T-helper 17 cell (primary cell): Measurements from ENCODE around the gene CD7. TPM values are rescaled to one million over a fixed set of nuclear protein-coding genes. Genes with fewer than 3 reads are reported as not detected.

Experiments used
- ATAC-seq: fragments of 150-1000 bp; cut with Tn5 transposase; 2 replicates; pipeline ENCODE4 v1.10.0; 2021; ENCODE audit warnings: mild to moderate bottlenecking, moderate library complexity
- DNase-seq, 3 donors: peaks; one replicate each; pipeline versions ENCODE4 v3.0.0 to v3.0.0-alpha.2; 2020 to 2021
- H3K9me3 ChIP-seq: one replicate; pipeline ENCODE4 v1.7.0; 2013; ENCODE audit warnings: low read length, mild to moderate bottlenecking; ENCODE audit not compliant: control insufficient read depth, poor library complexity, severe bottlenecking
- H3K27ac Mint-ChIP-seq: one replicate; pipeline ENCODE4 v1.8.0; 2022; ENCODE audit warnings: mild to moderate bottlenecking, moderate library complexity, mixed read lengths
- H3K27me3 Mint-ChIP-seq: one replicate; pipeline ENCODE4 v1.8.0; 2022; ENCODE audit warnings: mixed read lengths
- H3K36me3 Mint-ChIP-seq: one replicate; pipeline ENCODE4 v1.8.0; 2022; ENCODE audit warnings: low read depth, mixed read lengths
- H3K4me1 Mint-ChIP-seq: one replicate; pipeline ENCODE4 v1.8.0; 2022; ENCODE audit warnings: mild to moderate bottlenecking, mixed read lengths
- H3K4me3 Mint-ChIP-seq: one replicate; pipeline ENCODE4 v1.8.0; 2022; ENCODE audit warnings: mild to moderate bottlenecking, moderate library complexity, mixed read lengths
- total RNA-seq, 4 donors: library from RNA in 2 of 4; stranded (reverse) in 2 of 4; gene quantifications; one replicate each; pipeline ENCODE4 v1.2.3 and lab custom pipeline; 2022 to 2026

The CD7 gene
- total RNA-seq, 2 donors from 2014 or later, result 119 to 122 TPM

DNA sequence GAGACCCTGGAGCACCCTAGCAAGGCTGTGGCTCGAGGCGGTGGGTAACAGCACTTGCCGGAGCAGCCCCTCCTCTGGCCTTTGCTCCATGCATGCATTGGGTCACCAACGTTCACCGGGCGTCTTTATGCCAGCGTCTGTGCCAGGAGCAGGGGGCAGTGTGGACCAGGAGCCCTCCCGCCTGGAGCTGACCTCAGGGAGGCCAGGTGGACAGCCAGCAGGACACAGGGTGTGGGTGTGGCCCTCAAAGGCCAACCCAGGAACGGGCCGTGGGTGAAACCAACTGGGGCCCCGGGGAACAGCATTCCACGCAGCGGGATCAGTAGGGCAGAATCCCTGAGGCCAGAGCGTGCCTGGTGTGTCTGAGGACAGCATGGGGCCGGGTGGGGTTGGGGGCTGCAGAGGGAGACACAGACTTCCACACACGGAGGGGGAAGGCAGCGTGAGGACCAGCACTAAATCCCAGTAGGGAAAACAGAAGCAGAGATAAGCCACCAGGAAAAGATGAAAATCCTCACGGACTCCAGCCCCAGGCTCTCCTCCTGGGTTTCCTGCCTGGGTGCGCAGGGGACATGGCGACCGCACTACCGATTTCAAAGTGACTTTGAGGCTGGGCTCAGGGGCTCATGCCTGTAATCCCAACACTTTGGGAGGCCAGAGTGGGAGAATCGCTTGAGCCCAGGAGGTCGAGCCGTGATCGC is 2.9 kb upstream of the CD7 start:
- DNase-seq, result no peak
- Mint-ChIP-seq H3K36me3 (no peaks in the 10 kb centered on the region), H3K4me1 (peaks cover 23% of the 10 kb centered on the region), H3K4me3 (no peak overlapping the region), H3K27me3 (no peaks in the 10 kb centered on the region), H3K27ac (peak overlapping the region; percentile 88)
- no peaks in the 10 kb centered on the region for H3K9me3 ChIP-seq
- ATAC-seq, result no peak

DNA sequence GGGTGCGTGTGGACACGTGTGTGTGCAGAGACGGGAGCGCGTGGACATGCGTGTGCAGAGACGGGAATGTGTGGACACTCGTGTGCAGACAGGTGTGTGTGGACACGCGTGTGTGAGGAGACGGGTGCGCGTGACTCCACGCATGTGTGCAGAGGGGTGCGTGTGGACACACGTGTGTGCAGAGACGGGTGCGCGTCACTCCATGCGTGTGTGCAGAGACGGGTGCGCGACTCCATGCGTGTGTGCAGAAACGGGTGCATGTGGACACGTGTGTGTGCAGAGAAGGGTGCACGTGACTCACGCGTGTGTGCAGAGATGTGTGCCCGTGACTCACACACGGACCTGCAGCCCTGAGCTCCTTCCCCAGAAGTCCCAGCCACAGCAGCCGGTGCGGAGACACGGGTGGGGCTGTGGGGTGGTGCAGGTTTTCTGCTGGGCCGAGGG is 2.2 kb upstream of the CD7 start:
- Mint-ChIP-seq H3K27ac (no peak overlapping the region), H3K4me1 (peaks cover 22% of the 10 kb centered on the region), H3K27me3 (no peaks in the 10 kb centered on the region), H3K4me3 (no peak overlapping the region), H3K36me3 (no peaks in the 10 kb centered on the region)
- no peaks in the 10 kb centered on the region for H3K9me3 ChIP-seq
- no peak for DNase-seq
- no peak for ATAC-seq

- H3K9me3 ChIP-seq, result no peaks in the 10 kb centered on the region
- no peaks in the 10 kb centered on the region for H3K27me3 Mint-ChIP-seq
- no peak overlapping the region for H3K4me3 Mint-ChIP-seq
- no peak overlapping the region for H3K27ac Mint-ChIP-seq
- no peak for ATAC-seq
- H3K4me1 Mint-ChIP-seq, result peaks cover 22% of the 10 kb centered on the region
- H3K36me3 Mint-ChIP-seq, result no peaks in the 10 kb centered on the region
- DNase-seq, result no peak
Measured at GRCh38 chr17:82318772-82319606, 1.6 kb upstream of the CD7 start.

GRCh38 chr17:82318169-82318498 is 726 bp upstream of the CD7 start:
- no peak for DNase-seq
- Mint-ChIP-seq H3K27me3 (no peaks in the 10 kb centered on the region), H3K4me1 (peaks cover 22% of the 10 kb centered on the region), H3K4me3 (no peak overlapping the region), H3K27ac (no peak overlapping the region), H3K36me3 (no peaks in the 10 kb centered on the region)
- ATAC-seq, result no peak
- H3K9me3 ChIP-seq, result no peaks in the 10 kb centered on the region

DNA sequence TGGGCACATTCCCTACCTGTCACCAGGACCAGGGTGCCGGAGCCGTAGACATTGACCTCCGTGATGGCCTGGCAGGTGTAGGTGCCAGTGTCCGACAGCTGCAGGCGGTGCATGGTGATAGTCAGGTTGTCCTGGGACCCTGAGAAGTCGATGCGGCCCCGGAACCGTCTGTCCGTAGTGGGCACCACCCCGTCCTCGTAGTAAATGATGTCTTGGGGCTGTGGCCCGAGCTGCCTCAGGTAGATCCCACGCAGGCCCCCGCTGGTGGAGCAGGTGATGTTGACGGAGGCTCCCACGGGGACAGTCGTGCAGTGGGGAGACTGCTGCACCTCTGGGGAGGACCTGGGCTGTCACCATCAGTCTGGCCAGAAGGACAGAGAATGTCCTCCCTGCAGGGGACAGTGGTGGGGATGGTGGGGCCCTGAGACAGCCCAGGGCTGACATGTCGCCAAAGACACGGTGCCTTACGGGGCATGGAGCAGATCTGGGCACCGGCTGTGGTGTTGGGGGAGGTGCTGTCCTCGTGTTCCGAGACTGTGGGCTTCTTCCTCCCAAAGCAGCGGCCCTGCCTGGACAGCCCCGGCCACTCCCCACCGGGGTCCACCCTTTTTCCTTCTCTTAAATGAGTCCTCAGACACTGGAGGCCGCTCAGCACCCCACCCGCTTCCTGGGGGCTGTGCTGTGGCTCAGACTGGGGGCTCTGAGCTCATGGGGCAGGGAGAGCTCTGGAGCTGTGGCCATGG is 586 bp downstream of the CD7 start:
- peak overlapping the region; percentile 84 for H3K27ac Mint-ChIP-seq
- no peaks in the 10 kb centered on the region for H3K36me3 Mint-ChIP-seq
- DNase-seq (no peak), ATAC-seq (peak; percentile 12)
- H3K4me1 Mint-ChIP-seq, result peaks cover 22% of the 10 kb centered on the region
- H3K4me3 Mint-ChIP-seq, result peak overlapping the region; percentile 94
- no peaks in the 10 kb centered on the region for H3K9me3 ChIP-seq
- H3K27me3 Mint-ChIP-seq, result no peaks in the 10 kb centered on the region

- Mint-ChIP-seq H3K4me3 (peak overlapping the region; percentile 94), H3K4me1 (peaks cover 19% of the 10 kb centered on the region), H3K27ac (peak overlapping the region; percentile 84), H3K36me3 (no peaks in the 10 kb centered on the region), H3K27me3 (no peaks in the 10 kb centered on the region)
- no peaks in the 10 kb centered on the region for H3K9me3 ChIP-seq
- DNase-seq (peak in 1 of 3 donors; percentile 31), ATAC-seq (peak; percentile 63)
Measured at GRCh38 chr17:82315703-82316358, 1.6 kb downstream of the CD7 start.

DNA sequence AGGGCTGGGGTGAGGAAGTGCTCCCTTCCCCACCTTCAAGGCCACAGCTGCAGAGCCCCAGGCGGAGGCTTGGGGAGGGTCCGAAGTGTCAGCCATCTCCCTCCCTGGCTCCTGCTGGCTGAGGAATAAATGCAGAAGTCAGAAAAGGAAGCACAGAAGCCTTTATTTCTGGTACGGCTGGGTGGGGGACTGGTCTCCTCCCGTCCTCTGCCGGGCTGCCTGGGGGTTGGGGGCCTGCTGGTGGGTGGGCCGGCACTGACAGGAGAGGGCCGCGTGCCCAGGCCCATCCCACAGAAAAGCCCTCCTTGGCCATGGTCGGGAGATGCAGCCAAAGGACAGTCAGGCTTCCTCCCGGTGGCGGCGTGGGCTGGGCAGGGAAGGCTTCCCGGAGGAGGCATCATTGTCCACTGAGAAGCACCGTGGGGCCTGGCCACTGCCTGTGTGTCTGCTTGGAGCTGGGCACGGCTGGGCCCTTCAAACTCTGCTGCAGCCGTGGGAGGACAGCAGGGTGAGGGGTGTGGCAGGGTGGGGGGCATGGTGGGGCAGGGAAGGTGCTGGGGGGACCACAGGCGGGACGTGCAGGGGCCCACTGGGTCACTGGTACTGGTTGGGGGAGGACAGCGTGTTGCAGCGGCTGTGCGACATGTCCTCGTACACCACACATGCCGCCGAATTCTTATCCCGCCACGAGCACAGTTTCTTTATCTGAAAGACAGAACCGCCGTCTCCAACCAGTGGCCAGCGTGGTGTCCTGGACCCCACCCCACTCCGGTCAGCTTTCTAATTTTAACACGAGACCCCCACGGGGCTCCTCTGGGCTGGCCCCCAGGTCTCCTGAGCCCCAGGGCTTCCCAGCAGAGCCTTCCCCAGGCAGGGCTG is 2.4 kb downstream of the CD7 start:
- Mint-ChIP-seq H3K27ac (peak overlapping the region; percentile 84), H3K4me1 (peaks cover 23% of the 10 kb centered on the region), H3K36me3 (no peaks in the 10 kb centered on the region), H3K27me3 (no peaks in the 10 kb centered on the region), H3K4me3 (peak overlapping the region; percentile 94)
- DNase-seq (no peak), ATAC-seq (no peak)
- no peaks in the 10 kb centered on the region for H3K9me3 ChIP-seq

DNA sequence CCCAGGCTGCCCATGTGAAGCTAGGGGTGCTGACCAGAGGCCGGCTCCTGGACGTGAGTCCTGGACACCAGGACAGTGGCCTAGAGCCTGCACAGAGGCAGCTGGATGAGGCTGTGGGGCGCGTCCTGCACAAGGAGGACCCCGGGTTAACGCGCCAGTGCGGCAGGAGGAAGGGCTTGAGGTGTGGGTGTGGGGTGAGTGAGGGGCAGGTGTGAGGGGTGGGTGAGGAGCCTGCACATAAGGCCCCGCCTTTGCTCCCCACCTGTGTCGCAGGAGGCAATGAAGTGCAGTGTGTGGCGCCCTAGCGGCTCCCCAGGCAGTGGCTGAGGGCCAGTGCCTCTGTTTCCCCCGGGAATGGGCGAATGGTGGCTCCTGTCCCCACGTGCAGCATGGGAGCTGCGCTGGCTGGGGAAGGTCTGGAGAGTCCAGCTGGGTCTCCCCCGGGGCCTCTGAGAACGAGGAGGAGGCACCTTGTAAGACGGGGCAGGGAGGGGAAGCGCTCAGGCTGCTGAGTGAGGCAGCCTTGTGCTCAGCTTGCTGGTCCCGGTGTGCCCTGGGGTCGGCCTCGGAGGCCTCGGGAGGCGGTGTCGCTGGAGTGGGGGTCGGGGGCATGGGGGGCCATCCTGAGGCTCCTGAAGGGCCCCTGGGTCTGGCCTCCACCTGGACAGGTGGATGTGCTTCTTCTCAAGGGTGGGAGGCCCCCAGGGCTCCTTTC is 3.2 kb downstream of the CD7 start:
- H3K4me1 Mint-ChIP-seq, result peaks cover 23% of the 10 kb centered on the region
- H3K27me3 Mint-ChIP-seq, result no peaks in the 10 kb centered on the region
- H3K27ac Mint-ChIP-seq, result no peak overlapping the region
- DNase-seq (no peak), ATAC-seq (no peak)
- no peaks in the 10 kb centered on the region for H3K36me3 Mint-ChIP-seq
- no peaks in the 10 kb centered on the region for H3K9me3 ChIP-seq
- H3K4me3 Mint-ChIP-seq, result peak overlapping the region; percentile 53

DNA sequence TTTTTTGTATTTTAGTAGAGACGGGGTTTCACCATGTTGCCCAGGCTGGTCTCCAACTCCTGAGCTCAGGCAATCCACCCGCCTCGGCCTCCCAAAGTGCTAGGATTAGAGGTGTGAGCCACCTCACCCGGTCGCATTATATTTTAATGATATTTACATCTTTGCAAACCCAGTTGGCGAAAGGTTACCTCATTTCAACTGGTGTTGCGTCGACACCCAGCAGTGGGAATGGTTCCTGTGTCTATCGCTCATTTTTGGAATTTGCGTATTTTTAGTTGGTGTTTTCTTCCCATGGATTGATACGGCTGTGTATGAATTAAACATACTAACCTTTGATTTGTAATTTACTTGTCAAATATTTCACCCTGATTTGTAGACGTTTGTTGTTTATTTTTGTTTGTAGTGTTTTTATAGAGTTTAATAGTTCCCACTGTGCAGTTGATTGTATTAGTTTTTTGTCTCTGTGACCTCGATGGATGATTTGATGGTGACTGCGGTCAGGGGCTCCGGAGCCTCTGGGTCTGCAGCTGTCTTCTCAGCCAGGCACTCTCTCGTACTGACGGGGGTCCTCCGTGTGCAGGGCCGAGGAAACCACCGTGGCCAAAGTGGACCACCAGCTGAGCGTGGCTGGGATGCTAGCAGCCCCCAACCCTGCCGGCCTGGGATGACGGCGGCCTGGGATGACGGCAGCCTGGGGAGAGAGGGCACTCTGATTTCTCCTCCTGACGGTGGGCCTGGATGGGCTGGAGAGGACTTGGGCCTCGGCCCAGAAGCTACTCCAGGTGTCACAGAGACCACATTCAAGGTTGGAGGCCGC is 4.0 kb downstream of the CD7 start:
- no peak for ATAC-seq
- H3K4me1 Mint-ChIP-seq, result peaks cover 23% of the 10 kb centered on the region
- H3K4me3 Mint-ChIP-seq, result no peak overlapping the region
- H3K27ac Mint-ChIP-seq, result no peak overlapping the region
- H3K36me3 Mint-ChIP-seq, result peaks cover 2% of the 10 kb centered on the region
- DNase-seq, result no peak
- no peaks in the 10 kb centered on the region for H3K27me3 Mint-ChIP-seq
- no peaks in the 10 kb centered on the region for H3K9me3 ChIP-seq

GRCh38 chr17:82311971-82312370 is 5.4 kb downstream of the CD7 start:
- peaks cover 2% of the 10 kb centered on the region for H3K36me3 Mint-ChIP-seq
- ATAC-seq, result no peak
- H3K9me3 ChIP-seq, result no peaks in the 10 kb centered on the region
- H3K27me3 Mint-ChIP-seq, result no peaks in the 10 kb centered on the region
- H3K4me1 Mint-ChIP-seq, result peaks cover 23% of the 10 kb centered on the region
- H3K27ac Mint-ChIP-seq, result no peak overlapping the region
- H3K4me3 Mint-ChIP-seq, result no peak overlapping the region
- DNase-seq, result no peak

DNA sequence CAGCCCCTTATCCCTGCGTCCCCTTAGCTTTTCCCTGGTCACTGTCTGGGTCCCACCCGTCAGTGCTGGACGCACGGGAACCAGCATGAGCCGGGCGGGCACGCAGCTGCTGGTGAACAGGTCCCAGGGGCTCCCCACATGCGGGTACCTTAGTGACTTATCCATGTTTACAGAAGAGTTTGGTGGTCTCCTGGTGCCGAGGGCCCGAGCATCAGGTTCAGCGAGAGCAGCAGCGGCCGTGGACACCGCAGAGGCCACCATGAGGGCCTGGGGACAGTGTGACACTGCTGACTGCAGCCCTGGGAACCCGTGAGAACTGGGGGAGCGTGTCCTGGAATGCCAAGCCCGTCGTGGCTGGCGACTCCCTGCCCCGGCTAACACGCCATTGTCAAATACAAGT is 6.5 kb downstream of the CD7 start:
- no peaks in the 10 kb centered on the region for H3K9me3 ChIP-seq
- Mint-ChIP-seq H3K4me1 (peaks cover 22% of the 10 kb centered on the region), H3K27me3 (no peaks in the 10 kb centered on the region), H3K4me3 (no peak overlapping the region), H3K36me3 (peaks cover 2% of the 10 kb centered on the region), H3K27ac (peak overlapping the region; percentile 69)
- ATAC-seq (no peak), DNase-seq (no peak)
